GM12872 (cell line): ENCODE measurements around the gene ATP5F1E.

Experiments used
- CTCF ChIP-seq: IDR thresholded peaks from 3 replicates; pipeline ENCODE4 v1.5.1; 2011; ENCODE audit warnings: low read depth, mild to moderate bottlenecking, low read length, moderate library complexity; ENCODE audit not compliant: insufficient read depth

The ATP5F1E gene

DNA sequence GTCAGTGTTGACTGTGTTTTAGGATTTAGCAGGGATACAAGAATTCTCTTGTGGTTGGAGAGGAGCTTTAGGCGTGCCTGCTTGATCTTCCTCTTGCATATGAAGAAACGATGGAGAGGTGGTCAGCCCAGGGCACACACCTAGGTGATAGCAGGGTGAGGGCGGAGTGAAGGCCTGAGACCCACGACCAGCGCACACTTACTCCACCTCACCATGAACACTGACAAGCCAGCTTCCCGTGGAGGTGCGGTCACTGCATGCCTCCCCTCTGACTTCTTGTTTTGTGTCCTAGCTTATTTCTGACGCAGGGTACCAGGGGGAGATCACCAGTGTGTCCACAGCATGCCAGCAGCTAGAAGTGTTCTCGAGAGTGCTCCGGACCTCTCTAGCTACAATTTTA, 42.9 kb downstream of the ATP5F1E start:
- TF ChIP-seq CTCF: no peak

- no peak for TF ChIP-seq CTCF
These were observed 43.6 kb downstream of the ATP5F1E start for GRCh38 chr20:58988565-58988882.

DNA sequence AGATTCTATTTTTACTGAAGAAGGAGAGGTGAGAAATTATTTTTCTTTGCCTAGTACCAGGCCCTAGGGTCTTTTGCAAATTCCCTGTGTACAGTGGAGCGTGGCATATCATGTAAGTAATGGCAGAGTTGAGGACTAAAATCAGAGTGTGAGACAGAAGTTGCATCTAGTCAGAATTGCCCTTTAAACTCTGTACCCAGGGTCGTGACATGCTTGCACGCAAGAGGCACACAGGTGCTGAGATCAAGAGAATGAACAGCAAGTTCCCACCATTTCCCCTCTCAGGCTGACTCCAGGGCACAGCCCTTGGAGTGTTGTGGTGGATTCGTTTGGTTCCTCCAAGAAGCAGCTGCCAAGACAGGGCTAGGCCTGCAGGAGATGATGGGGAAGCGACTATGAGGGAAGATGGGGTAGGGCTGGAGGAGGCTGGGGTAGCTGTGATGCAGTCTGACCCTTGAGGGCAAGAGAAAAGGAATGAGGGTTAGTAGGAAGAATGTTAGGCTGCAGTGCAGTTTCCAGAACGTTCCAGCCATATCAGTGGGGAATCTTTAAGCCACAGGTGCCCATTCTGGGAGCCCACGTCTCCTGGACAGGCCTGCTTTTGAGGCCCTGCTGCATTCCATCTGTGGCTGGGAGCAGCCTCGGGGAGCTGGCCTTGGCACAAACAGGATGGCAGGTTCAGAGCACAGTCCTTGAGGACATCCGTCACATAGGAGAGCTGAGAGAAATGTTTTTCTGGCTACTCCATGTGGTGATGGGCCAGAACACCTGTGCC, 44.2 kb downstream of the ATP5F1E start:
- no peak for TF ChIP-seq CTCF

DNA sequence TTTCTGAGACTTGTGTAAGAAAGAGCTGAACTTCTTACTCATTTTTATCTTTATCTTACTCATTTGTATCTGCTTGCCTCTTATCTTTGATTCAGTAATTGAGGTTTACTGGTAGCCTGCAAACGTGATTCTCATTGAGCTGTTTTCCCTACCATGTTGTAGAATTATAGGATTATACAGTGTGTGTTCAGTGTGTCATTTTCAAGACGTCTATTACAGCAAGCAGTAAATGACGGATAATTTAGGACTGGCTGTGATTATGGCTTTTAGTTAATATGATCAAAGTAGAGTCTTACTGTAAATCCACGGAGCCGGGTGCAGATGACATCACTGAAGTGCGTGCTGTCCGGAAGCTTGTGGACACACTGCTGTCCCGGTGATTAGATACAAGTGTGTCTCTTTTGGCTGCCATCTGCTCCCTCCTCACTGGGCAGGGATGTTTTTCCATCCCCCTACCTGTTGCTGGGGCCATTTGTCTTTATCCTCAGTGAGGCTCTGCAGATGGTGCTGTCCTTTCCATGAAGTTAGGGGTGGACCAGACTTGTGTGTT, 45.1 kb downstream of the ATP5F1E start:
- TF ChIP-seq CTCF: no peak

DNA sequence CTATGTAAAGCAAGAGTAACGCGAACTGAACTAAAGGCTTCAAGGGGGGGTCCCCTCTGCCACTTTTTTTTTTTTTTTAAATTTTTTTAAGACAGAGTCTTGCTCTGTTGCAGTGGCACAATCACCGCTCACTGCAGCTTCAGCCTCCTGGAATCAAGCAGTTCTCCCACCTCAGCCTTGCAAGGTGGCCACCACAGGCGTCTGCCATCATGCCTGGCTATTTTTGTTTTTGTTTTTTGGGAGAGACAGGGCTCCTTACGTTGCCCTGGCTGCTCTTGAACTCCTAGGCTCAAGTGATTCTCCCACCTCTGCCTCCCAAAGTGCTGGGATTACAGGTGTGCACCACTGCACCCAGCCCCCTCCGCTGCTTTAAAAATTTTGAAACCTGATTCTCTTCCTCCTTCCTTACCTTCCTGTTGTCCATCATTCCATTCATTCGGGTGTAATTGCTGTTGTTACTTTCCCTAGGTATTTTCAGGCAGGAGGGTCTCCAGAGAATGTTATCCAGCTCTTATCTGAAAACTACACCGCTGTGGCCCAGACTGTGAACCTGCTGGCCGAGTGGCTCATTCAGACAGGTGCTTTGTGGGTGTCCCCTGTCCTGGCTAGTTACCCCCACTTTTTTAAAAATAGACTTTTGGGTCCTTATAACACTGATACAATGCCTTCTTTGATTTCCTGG, 45.7 kb downstream of the ATP5F1E start:
- TF ChIP-seq CTCF: no peak

DNA sequence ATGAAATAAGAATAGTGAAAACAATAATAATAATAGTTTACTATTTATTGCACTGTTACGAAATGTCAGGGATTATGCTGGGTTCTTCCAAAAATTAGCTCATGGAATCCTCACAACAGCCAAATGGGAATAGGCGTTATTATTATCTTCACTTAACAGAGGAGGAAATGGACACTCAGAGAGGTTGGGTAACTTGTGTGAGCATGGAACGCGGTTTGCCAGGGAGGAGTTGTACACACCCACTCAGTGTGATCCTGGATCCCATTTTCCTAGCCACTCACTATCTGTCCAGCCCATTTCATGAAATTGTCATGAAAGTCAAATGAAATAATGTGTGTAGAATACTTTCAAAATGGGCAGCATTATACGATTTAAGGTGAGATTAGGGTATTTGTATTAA, 46.5 kb downstream of the ATP5F1E start:
- no peak for TF ChIP-seq CTCF

- TF ChIP-seq CTCF: no peak
These were observed 47.4 kb downstream of the ATP5F1E start for GRCh38 chr20:58984691-58985090.
